Neural progenitor cell (in vitro differentiated cells): ENCODE data around the gene SIPA1L3. TPM values are rescaled to one million over a fixed set of nuclear protein-coding genes. Genes with fewer than 3 reads are reported as not detected.

Experiments used
- DNase-seq: peaks from one replicate; pipeline ENCODE4 v3.0.0-alpha.2; 2016; ENCODE audit warnings: low spot score
- H2AFZ ChIP-seq: fragments of 200-600 bp; sonication (generic); replicated peaks from 2 replicates; pipeline ENCODE4 v1.6.1; 2016; ENCODE audit warnings: antibody characterized with exemption
- H3F3A ChIP-seq: fragments of 200-600 bp; sonication (generic); 2 replicates; pipeline ENCODE4 v1.6.1; 2016; ENCODE audit warnings: antibody characterized with exemption, low read depth
- H3K27ac ChIP-seq: fragments of 200-600 bp; sonication (generic); 2 replicates; pipeline ENCODE4 v1.5.1; 2016; ENCODE audit warnings: mild to moderate bottlenecking
- H3K27me3 ChIP-seq: fragments of 200-600 bp; sonication (generic); 2 replicates; pipeline ENCODE4 v1.6.1; 2016; ENCODE audit warnings: mild to moderate bottlenecking, moderate library complexity
- H3K36me3 ChIP-seq: fragments of 200-600 bp; sonication (generic); 2 replicates; pipeline ENCODE4 v1.5.1; 2016
- H3K4me1 ChIP-seq: fragments of 200-600 bp; sonication (generic); 2 replicates; pipeline ENCODE4 v1.6.1; 2016; ENCODE audit warnings: mixed run types
- H3K4me2 ChIP-seq: fragments of 200-600 bp; sonication (generic); 2 replicates; pipeline ENCODE4 v1.6.1; 2016
- H3K4me3 ChIP-seq: fragments of 200-600 bp; sonication (generic); 2 replicates; pipeline ENCODE4 v1.5.1; 2016
- H3K79me2 ChIP-seq: fragments of 200-600 bp; sonication (generic); 2 replicates; pipeline ENCODE4 v1.6.1; 2016; ENCODE audit warnings: low read depth
- H3K9ac ChIP-seq: fragments of 200-600 bp; sonication (generic); 2 replicates; pipeline ENCODE4 v1.6.1; 2016
- H3K9me3 ChIP-seq: fragments of 200-600 bp; sonication (generic); 2 replicates; pipeline ENCODE4 v1.5.1; 2016; ENCODE audit warnings: low read depth
- H4K20me1 ChIP-seq: fragments of 200-600 bp; sonication (generic); 2 replicates; pipeline ENCODE4 v1.6.1; 2016; ENCODE audit warnings: low read depth
- H3K27ac Mint-ChIP-seq: 3 replicates; pipeline ENCODE4 v1.8.0; 2021; ENCODE audit warnings: mixed read lengths
- H3K27me3 Mint-ChIP-seq: 2 replicates; pipeline ENCODE4 v1.8.0; 2022; ENCODE audit warnings: low read depth, mild to moderate bottlenecking, inconsistent platforms, moderate library complexity, mixed read lengths; ENCODE audit not compliant: insufficient read depth
- H3K36me3 Mint-ChIP-seq: 3 replicates; pipeline ENCODE4 v1.8.0; 2021; ENCODE audit warnings: mixed read lengths
- H3K4me1 Mint-ChIP-seq: 3 replicates; pipeline ENCODE4 v1.8.0; 2021; ENCODE audit warnings: mixed read lengths
- H3K4me3 Mint-ChIP-seq: 3 replicates; pipeline ENCODE4 v1.8.0; 2021; ENCODE audit warnings: mild to moderate bottlenecking, moderate library complexity, mixed read lengths
- H3K9me3 Mint-ChIP-seq: 3 replicates; pipeline ENCODE4 v1.8.0; 2020; ENCODE audit warnings: mixed read lengths
- CTCF ChIP-seq: fragments of 200-600 bp; sonication (generic); IDR thresholded peaks from 2 replicates; pipeline ENCODE4 v1.5.1; 2017; ENCODE audit warnings: antibody characterized with exemption, mild to moderate bottlenecking
- EZH2 ChIP-seq: fragments of 200-600 bp; sonication (generic); IDR thresholded peaks from 2 replicates; pipeline ENCODE4 v1.6.1; 2017; ENCODE audit warnings: antibody characterized with exemption, mild to moderate bottlenecking, moderate library complexity
- EZH2phosphoT487 ChIP-seq: fragments of 200-600 bp; sonication (generic); IDR thresholded peaks from 2 replicates; pipeline ENCODE4 v1.6.1; 2017; ENCODE audit warnings: antibody characterized with exemption
- total RNA-seq: library from RNA; depleted of rRNA; stranded (reverse); fragments of >200 nt; gene quantifications from 2 replicates; pipeline ENCODE4 v1.2.3, GENCODE V29; 2015; ENCODE audit warnings: low replicate concordance

Gene SIPA1L3
- total RNA-seq, 1 donor from 2014 or later = 19.2 TPM

GRCh38 chr19:38118176-38118575 is 211.2 kb downstream of the SIPA1L3 start:
- no peaks in the 10 kb centered on the region for H4K20me1 ChIP-seq
- H3K4me3 ChIP-seq = no peak overlapping the region
- no peaks in the 10 kb centered on the region for H3F3A ChIP-seq
- H3K27ac ChIP-seq = no peak overlapping the region
- H3K4me1 Mint-ChIP-seq = no peaks in the 10 kb centered on the region
- H3K4me1 ChIP-seq = no peaks in the 10 kb centered on the region
- no peaks in the 10 kb centered on the region for H3K27me3 ChIP-seq
- no peak for TF ChIP-seq EZH2phosphoT487
- TF ChIP-seq EZH2 = no peak
- TF ChIP-seq CTCF = no peak
- no peak overlapping the region for H2AFZ ChIP-seq
- no peak overlapping the region for H3K9ac ChIP-seq
- no peak overlapping the region for H3K4me3 Mint-ChIP-seq
- no peak for DNase-seq
- H3K36me3 Mint-ChIP-seq = peaks cover 39% of the 10 kb centered on the region
- H3K9me3 ChIP-seq = no peaks in the 10 kb centered on the region
- H3K27ac Mint-ChIP-seq = no peak overlapping the region
- H3K9me3 Mint-ChIP-seq = peaks cover 14% of the 10 kb centered on the region
- H3K27me3 Mint-ChIP-seq = peaks cover 7% of the 10 kb centered on the region
- H3K4me2 ChIP-seq = no peak overlapping the region
- no peaks in the 10 kb centered on the region for H3K36me3 ChIP-seq
- no peaks in the 10 kb centered on the region for H3K79me2 ChIP-seq

- no peak overlapping the region for H3K9ac ChIP-seq
- no peak for DNase-seq
- Mint-ChIP-seq H3K4me3 (no peak overlapping the region), H3K36me3 (peaks cover 38% of the 10 kb centered on the region), H3K9me3 (peaks cover 20% of the 10 kb centered on the region), H3K27ac (no peak overlapping the region), H3K4me1 (no peaks in the 10 kb centered on the region), H3K27me3 (peaks cover 4% of the 10 kb centered on the region)
- no peak overlapping the region for H2AFZ ChIP-seq
- H3K27ac ChIP-seq = no peak overlapping the region
- no peaks in the 10 kb centered on the region for H3K36me3 ChIP-seq
- TF ChIP-seq EZH2phosphoT487 = no peak
- no peak for TF ChIP-seq CTCF
- TF ChIP-seq EZH2 = no peak
- H4K20me1 ChIP-seq = no peaks in the 10 kb centered on the region
- H3K4me1 ChIP-seq = no peaks in the 10 kb centered on the region
- no peaks in the 10 kb centered on the region for H3K79me2 ChIP-seq
- H3K4me2 ChIP-seq = no peak overlapping the region
- H3K4me3 ChIP-seq = no peak overlapping the region
- no peaks in the 10 kb centered on the region for H3K9me3 ChIP-seq
- no peaks in the 10 kb centered on the region for H3K27me3 ChIP-seq
- H3F3A ChIP-seq = no peaks in the 10 kb centered on the region
Measured at GRCh38 chr19:38120471-38121025, 213.5 kb downstream of the SIPA1L3 start.

- Histone ChIP-seq H3K27ac (no peak overlapping the region), H3K79me2 (no peaks in the 10 kb centered on the region), H3K9ac (no peak overlapping the region), H3K4me3 (no peak overlapping the region), H3F3A (no peaks in the 10 kb centered on the region), H3K9me3 (no peaks in the 10 kb centered on the region), H2AFZ (no peak overlapping the region), H4K20me1 (no peaks in the 10 kb centered on the region), H3K4me1 (no peaks in the 10 kb centered on the region), H3K27me3 (no peaks in the 10 kb centered on the region), H3K36me3 (no peaks in the 10 kb centered on the region), H3K4me2 (no peak overlapping the region)
- Mint-ChIP-seq H3K9me3 (peaks cover 21% of the 10 kb centered on the region), H3K27me3 (peaks cover 4% of the 10 kb centered on the region), H3K4me3 (no peak overlapping the region), H3K4me1 (no peaks in the 10 kb centered on the region), H3K27ac (no peak overlapping the region), H3K36me3 (peaks cover 41% of the 10 kb centered on the region)
- TF ChIP-seq EZH2phosphoT487 = no peak
- no peak for TF ChIP-seq CTCF
- no peak for TF ChIP-seq EZH2
- no peak for DNase-seq
Measured at GRCh38 chr19:38122402-38123093, 215.5 kb downstream of the SIPA1L3 start.
